ENCODE data around the gene NKG7. TPM values are rescaled to one million over a fixed set of nuclear protein-coding genes. Genes with fewer than 3 reads are reported as not detected.
A peak's percentile ranks its signal among the peaks of the same experiment; 100 is the strongest.

The NKG7 gene
- total and polyA plus RNA-seq, 9 donors, result 0.80 to 3.9 (median 2.1) TPM

DNA sequence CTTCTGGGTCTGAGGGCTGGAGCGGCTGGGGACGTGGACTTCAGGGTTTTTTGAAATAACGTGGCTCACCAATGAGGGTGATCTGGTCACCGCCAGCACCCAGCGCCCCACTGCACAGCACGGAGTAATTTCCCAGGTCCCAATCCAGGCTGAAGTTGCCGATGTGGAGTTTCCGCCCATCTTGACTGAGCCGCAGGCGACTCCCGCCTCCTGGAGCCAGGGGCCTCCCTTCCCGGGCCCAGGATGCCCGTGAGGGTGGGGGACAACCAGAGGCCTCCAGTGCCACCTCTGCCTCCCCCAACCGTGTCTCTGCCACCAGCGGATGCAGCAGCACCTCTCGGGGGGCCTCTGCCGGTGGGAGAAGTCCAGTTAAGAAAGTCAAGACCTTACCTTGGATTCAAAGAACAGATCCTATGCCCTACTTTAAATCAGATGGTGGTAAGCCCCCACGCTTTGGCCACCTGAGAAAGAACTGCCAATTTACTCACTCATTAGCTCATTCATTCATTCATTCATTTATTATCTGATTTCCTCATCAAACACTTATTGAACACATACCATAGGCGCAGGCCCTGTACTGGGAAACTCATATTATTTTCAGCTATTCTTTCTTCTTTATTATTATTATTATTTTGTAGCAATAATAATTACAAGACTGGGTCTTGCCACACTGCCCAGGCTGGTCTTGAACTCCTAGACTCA lies 34.4 kb downstream of the NKG7 start:
- H3K4me1 ChIP-seq (ENCODE audit: control insufficient read depth, insufficient read depth, low read length), result peaks cover 17% of the 10 kb centered on the region
- 72% methylated on average over 15 of the region's 19 CpGs for WGBS (ENCODE audit: insufficient coverage)
- peaks cover 21% of the 10 kb centered on the region for H3K27me3 ChIP-seq (ENCODE audit: control insufficient read depth, insufficient read depth, low read length)
- H3K36me3 ChIP-seq (ENCODE audit: control insufficient read depth, insufficient read depth, low read length), result no peaks in the 10 kb centered on the region
- H3K27ac ChIP-seq (ENCODE audit: low read length), result no peak overlapping the region
- H3K9me3 ChIP-seq (replicated peaks; ENCODE audit: control insufficient read depth, low read depth, low read length), result no peaks in the 10 kb centered on the region
- H3K4me3 ChIP-seq (ENCODE audit: low read length), result no peak overlapping the region
- no peak for DNase-seq

DNA sequence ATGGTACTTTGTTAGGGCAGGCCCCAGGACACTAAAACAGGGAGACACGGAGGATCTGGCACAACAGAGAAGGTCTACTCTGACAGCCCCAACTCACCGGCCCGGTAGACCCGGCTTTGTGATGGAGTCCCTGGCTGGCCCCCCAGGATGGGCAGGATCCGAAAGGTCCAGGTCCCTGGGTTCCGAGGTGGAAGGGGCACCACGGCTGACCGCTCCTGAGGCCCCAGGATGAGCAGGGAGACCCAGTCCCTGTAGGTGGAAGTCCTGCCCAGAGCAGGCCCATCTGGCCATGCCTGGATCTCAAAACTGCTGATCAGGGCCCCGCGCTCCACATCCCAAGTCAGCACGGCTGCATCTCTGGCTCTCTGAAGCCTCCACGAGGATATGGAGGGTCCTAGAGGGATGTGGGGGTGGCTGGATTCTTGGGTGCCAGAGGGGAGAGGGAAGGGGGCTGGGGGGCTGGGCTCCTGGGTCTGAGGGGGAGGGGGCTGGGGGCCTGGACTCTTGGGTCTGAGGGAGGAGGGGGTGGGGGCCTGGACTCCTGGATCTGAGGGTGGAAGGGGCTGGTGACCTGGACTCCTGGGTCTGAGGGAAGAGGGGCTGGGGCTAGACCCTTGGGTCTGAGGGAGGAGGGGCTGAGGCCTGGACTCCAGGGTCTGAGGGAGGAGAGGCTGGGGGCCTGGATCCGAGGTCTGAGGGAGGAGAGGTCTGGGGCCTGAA lies 35.2 kb downstream of the NKG7 start:
- Histone ChIP-seq H3K36me3 (ENCODE audit: control insufficient read depth, insufficient read depth, low read length) (no peaks in the 10 kb centered on the region), H3K4me3 (ENCODE audit: low read length) (no peak overlapping the region), H3K27ac (ENCODE audit: low read length) (no peak overlapping the region), H3K4me1 (ENCODE audit: control insufficient read depth, insufficient read depth, low read length) (peaks cover 17% of the 10 kb centered on the region), H3K9me3 (replicated peaks; ENCODE audit: control insufficient read depth, low read depth, low read length) (no peaks in the 10 kb centered on the region), H3K27me3 (ENCODE audit: control insufficient read depth, insufficient read depth, low read length) (peaks cover 21% of the 10 kb centered on the region)
- DNase-seq, result no peak
- WGBS (ENCODE audit: insufficient coverage), result 93% methylated on average over 11 of the region's 13 CpGs

DNA sequence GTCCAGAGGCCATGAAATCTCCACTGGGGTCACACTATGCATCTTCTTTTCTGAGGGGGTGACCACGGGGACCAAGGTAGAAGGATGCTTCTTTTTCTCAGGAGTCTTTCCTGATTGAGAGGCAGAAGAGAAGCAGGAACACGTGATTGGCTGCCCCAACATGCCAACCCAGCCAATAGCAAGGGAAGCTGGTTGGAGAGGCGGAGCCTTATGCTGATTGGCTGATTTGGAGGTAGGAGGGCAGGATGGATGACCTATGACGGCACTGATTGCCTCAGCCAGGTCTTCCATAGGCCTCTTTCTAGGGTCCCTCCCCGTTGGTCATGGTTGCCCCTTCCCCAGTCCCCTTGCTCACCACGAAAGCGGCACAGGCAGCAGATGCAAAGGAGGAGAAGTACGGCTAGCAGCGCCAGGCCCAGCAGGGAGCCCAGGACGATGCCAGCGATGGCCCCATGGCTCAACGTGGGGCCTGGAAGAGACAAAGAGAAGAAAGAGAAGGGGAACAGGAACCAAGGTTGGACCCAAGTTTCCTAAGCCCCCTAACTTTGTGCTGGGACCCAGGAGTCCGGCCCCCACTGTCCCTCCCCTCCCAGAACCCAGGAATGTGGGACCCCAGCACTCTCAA lies 38.5 kb downstream of the NKG7 start:
- WGBS (ENCODE audit: insufficient coverage), result 90% methylated on average over 8 of the region's 13 CpGs
- no peaks in the 10 kb centered on the region for H3K36me3 ChIP-seq (ENCODE audit: control insufficient read depth, insufficient read depth, low read length)
- peaks cover 4% of the 10 kb centered on the region for H3K27me3 ChIP-seq (ENCODE audit: control insufficient read depth, insufficient read depth, low read length)
- no peak overlapping the region for H3K4me3 ChIP-seq (ENCODE audit: low read length)
- H3K4me1 ChIP-seq (ENCODE audit: control insufficient read depth, insufficient read depth, low read length), result peaks cover 6% of the 10 kb centered on the region
- DNase-seq, result no peak
- no peak overlapping the region for H3K27ac ChIP-seq (ENCODE audit: low read length)
- H3K9me3 ChIP-seq (replicated peaks; ENCODE audit: control insufficient read depth, low read depth, low read length), result peaks cover 3% of the 10 kb centered on the region

DNA sequence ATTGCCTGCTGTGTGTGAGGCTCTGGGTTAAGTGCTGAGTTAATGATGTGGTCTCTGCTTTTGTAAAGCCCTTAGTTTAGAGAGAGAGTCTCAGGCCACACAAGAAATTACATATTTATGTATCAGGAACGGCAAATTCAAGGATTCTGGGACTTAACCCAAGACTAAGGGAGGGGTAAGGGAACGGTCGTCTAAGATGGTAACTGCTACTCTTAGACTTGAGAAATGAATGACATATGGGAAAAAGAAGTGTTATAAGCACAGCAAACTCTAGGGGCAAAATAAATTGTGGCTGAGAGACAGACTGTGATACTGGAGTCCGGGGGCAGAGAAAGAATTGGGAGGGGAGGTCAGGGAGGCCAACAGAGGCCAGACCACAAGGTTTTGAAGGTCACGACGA lies 40.7 kb downstream of the NKG7 start:
- H3K9me3 ChIP-seq (replicated peaks; ENCODE audit: control insufficient read depth, low read depth, low read length), result peaks cover 3% of the 10 kb centered on the region
- H3K27me3 ChIP-seq (ENCODE audit: control insufficient read depth, insufficient read depth, low read length), result peaks cover 26% of the 10 kb centered on the region
- H3K36me3 ChIP-seq (ENCODE audit: control insufficient read depth, insufficient read depth, low read length), result no peaks in the 10 kb centered on the region
- no peak overlapping the region for H3K4me3 ChIP-seq (ENCODE audit: low read length)
- 86% methylated on average over 6 of the region's 6 CpGs for WGBS (ENCODE audit: insufficient coverage)
- DNase-seq, result no peak
- no peak overlapping the region for H3K27ac ChIP-seq (ENCODE audit: low read length)
- H3K4me1 ChIP-seq (ENCODE audit: control insufficient read depth, insufficient read depth, low read length), result peaks cover 7% of the 10 kb centered on the region

DNA sequence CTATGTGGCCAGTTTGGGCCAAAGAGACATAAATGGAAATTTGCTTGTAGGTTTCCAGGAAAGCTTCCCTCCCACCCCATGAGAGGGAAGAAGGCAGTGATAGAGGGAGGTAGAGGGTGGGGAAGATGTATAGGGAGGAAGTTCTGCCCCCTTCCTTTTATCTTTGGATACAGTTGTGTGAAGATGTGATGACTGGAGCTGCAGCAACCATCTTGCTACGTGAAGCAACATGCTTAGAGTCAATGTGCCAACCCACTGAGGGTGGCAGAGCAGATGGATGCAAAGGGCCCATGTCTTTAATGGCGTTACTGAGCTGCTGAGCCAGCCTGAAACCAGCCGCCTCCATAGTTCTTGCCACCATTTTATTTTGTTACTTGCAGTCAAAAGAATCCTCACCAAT lies 41.3 kb downstream of the NKG7 start:
- H3K36me3 ChIP-seq (ENCODE audit: control insufficient read depth, insufficient read depth, low read length), result no peaks in the 10 kb centered on the region
- no peak overlapping the region for H3K4me3 ChIP-seq (ENCODE audit: low read length)
- H3K27ac ChIP-seq (ENCODE audit: low read length), result no peak overlapping the region
- H3K27me3 ChIP-seq (ENCODE audit: control insufficient read depth, insufficient read depth, low read length), result peaks cover 30% of the 10 kb centered on the region
- WGBS (ENCODE audit: insufficient coverage), result no CpG with 5 or more reads among the region's 3 CpGs
- DNase-seq, result no peak
- H3K9me3 ChIP-seq (replicated peaks; ENCODE audit: control insufficient read depth, low read depth, low read length), result peaks cover 3% of the 10 kb centered on the region
- H3K4me1 ChIP-seq (ENCODE audit: control insufficient read depth, insufficient read depth, low read length), result peaks cover 7% of the 10 kb centered on the region

DNA sequence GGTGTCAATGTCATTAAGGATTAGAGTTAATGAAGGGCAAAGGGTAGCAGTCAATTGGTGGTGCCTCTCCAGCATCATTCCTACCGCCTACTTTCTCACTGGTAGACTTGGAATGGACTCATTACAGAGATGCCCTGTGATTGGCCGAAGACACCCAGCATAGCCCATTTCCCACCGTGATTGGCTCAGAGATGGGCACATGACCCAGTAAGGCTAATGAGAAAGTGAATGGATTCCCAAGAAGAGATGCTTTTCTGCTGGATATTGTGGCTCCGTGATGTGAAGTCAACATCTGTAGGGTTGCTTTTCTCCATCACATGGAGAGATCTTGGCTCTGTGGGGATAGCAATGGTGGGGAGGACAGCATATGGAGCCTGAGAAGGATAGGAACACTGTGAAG lies 42.1 kb downstream of the NKG7 start:
- H3K4me3 ChIP-seq (ENCODE audit: low read length), result no peak overlapping the region
- peaks cover 7% of the 10 kb centered on the region for H3K4me1 ChIP-seq (ENCODE audit: control insufficient read depth, insufficient read depth, low read length)
- DNase-seq, result no peak
- 100% methylated on average over 1 of the region's 4 CpGs for WGBS (ENCODE audit: insufficient coverage)
- H3K27me3 ChIP-seq (ENCODE audit: control insufficient read depth, insufficient read depth, low read length), result peaks cover 38% of the 10 kb centered on the region
- peaks cover 3% of the 10 kb centered on the region for H3K9me3 ChIP-seq (replicated peaks; ENCODE audit: control insufficient read depth, low read depth, low read length)
- no peak overlapping the region for H3K27ac ChIP-seq (ENCODE audit: low read length)
- H3K36me3 ChIP-seq (ENCODE audit: control insufficient read depth, insufficient read depth, low read length), result no peaks in the 10 kb centered on the region

DNA sequence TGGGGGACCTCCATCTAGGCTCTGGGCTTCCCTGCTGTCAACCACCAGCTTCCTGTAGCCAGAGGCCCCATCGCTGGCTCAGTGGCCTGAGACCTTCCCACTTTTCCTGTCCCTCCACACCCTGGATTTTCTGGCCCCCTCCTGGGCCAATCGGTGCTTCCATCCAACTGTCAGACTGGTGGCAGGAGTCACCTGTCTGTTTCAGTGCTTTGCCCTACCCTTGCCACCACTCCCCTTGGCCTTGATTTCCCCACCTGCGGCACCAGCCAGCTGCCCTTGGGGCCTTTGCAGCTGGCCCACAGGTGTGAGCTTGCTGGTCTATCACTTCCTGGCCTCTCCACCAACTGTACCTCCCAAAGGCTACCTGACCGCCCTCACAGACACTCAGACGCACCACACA lies 43.0 kb downstream of the NKG7 start:
- WGBS (ENCODE audit: insufficient coverage), result 90% methylated on average over 5 of the region's 5 CpGs
- peaks cover 40% of the 10 kb centered on the region for H3K27me3 ChIP-seq (ENCODE audit: control insufficient read depth, insufficient read depth, low read length)
- H3K9me3 ChIP-seq (replicated peaks; ENCODE audit: control insufficient read depth, low read depth, low read length), result peaks cover 3% of the 10 kb centered on the region
- H3K4me3 ChIP-seq (ENCODE audit: low read length), result no peak overlapping the region
- peaks cover 7% of the 10 kb centered on the region for H3K4me1 ChIP-seq (ENCODE audit: control insufficient read depth, insufficient read depth, low read length)
- no peak for DNase-seq
- H3K27ac ChIP-seq (ENCODE audit: low read length), result no peak overlapping the region
- H3K36me3 ChIP-seq (ENCODE audit: control insufficient read depth, insufficient read depth, low read length), result no peaks in the 10 kb centered on the region

DNA sequence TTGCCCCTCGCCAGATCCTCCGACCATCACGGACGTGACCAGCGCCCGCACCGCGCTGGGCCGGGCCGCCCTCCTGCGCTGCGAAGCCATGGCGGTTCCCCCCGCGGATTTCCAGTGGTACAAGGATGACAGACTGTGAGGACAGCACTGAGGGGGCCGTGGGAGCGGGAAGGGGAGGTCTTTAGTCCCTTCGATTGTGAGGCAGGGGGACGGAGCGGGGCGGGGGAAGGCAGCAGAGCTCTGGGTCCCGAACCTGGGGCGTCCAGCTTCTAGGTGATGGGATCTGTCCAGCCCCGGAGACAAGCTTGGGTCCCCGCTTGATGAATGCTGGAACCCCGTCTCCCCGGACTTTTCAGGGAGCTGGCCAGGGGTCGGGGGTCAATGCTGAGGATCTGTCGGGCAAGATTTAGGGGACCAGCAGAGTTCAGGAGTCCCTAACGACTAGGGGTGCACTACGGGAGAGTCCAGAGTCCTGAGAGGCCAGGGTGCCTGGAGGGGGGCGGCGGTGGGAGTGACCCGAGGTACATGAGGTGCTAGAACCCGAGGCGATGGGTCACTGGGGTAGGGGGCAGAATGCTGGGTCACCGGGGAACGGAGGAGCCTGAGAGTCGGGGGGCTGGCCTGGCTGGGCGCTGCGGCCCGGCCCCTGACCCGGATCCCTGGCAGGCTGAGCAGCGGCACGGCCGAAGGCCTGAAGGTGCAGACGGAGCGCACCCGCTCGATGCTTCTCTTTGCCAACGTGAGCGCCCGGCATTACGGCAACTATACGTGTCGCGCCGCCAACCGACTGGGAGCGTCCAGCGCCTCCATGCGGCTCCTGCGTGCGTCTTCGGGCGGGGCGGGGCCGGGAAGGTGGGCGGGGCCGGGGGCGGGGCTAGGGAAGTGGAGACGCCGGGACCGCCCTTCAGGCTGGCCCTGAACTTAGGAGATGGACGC lies 45.1 kb downstream of the NKG7 start:
- Histone ChIP-seq H3K27me3 (ENCODE audit: control insufficient read depth, insufficient read depth, low read length) (peaks cover 46% of the 10 kb centered on the region), H3K4me1 (ENCODE audit: control insufficient read depth, insufficient read depth, low read length) (peaks cover 7% of the 10 kb centered on the region), H3K36me3 (ENCODE audit: control insufficient read depth, insufficient read depth, low read length) (no peaks in the 10 kb centered on the region), H3K27ac (ENCODE audit: low read length) (no peak overlapping the region), H3K4me3 (ENCODE audit: low read length) (peak overlapping the region; percentile 5), H3K9me3 (replicated peaks; ENCODE audit: control insufficient read depth, low read depth, low read length) (peaks cover 3% of the 10 kb centered on the region)
- peak; percentile 46 for DNase-seq
- 4% methylated on average over 71 of the region's 75 CpGs for WGBS (ENCODE audit: insufficient coverage)

DNA sequence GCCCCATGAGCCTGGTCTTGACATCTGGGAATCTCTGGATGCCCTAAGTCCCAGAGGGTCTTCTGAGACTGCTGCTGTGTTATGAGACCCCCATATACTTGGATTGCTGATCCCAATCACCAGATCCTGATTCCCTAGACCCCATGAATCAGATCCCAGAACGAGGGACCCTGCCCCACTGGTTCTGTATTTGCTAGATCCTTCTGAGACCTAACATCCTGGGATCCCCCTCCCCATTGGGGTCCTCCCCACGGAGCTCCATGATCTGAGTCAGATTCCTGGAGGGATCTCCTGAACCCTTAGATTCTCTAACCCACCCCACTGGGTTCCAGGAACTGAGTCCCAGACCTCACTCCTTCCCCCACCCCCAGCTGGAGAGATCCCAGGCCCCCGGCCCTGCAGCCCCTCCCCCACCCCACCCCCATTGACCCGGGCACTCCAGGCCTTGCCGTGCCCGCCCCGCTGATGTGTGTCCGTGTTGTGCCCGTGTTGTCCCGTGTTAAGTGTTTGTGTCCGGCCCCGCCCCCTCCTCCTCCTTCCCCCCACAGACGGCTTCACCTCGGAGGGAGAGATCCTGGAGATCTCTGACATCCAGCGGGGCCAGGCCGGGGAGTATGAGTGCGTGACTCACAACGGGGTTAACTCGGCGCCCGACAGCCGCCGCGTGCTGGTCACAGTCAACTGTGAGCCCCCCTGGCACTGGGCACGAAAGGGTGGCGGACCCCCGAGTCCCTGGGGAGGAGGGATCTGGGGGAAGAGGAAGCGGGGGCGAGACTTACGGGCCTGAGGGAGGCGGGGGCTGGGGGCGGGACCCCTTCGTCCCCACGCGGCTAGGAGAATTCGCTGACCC lies 46.0 kb downstream of the NKG7 start:
- Histone ChIP-seq H3K27ac (ENCODE audit: low read length) (no peak overlapping the region), H3K4me1 (ENCODE audit: control insufficient read depth, insufficient read depth, low read length) (peaks cover 7% of the 10 kb centered on the region), H3K9me3 (replicated peaks; ENCODE audit: control insufficient read depth, low read depth, low read length) (peaks cover 3% of the 10 kb centered on the region), H3K4me3 (ENCODE audit: low read length) (no peak overlapping the region), H3K36me3 (ENCODE audit: control insufficient read depth, insufficient read depth, low read length) (no peaks in the 10 kb centered on the region), H3K27me3 (ENCODE audit: control insufficient read depth, insufficient read depth, low read length) (peaks cover 46% of the 10 kb centered on the region)
- DNase-seq, result no peak
- 11% methylated on average over 23 of the region's 36 CpGs for WGBS (ENCODE audit: insufficient coverage)

Data from muscle of leg (tissue), 11 donors.